ENCODE data around the gene HMGXB3.
"Not testable (repeated sequence)": the region's sequence is repeated elsewhere in the genome, so short reads cannot be mapped to it uniquely, and the experiment has no call there.

DNA sequence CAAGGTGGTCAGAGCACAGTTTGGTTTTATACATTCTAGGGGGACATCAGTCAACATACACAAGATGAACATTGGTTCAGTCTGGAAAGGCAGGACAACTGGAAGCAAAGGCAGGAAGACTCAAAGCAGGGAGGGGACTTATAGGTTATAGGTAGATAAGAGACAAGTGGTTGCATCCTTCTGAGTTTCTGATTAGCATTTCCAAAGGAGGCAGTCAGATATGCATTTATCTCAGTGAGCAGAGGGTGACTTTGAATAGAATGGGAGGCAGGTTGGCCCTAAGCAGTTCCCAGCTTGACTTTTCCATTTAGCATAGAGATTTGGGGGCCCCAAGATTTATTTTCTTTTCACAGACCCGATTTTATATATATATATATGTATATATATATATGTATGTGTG lies 27.5 kb downstream of the HMGXB3 start:
- TF ChIP-seq, protein P1, sequence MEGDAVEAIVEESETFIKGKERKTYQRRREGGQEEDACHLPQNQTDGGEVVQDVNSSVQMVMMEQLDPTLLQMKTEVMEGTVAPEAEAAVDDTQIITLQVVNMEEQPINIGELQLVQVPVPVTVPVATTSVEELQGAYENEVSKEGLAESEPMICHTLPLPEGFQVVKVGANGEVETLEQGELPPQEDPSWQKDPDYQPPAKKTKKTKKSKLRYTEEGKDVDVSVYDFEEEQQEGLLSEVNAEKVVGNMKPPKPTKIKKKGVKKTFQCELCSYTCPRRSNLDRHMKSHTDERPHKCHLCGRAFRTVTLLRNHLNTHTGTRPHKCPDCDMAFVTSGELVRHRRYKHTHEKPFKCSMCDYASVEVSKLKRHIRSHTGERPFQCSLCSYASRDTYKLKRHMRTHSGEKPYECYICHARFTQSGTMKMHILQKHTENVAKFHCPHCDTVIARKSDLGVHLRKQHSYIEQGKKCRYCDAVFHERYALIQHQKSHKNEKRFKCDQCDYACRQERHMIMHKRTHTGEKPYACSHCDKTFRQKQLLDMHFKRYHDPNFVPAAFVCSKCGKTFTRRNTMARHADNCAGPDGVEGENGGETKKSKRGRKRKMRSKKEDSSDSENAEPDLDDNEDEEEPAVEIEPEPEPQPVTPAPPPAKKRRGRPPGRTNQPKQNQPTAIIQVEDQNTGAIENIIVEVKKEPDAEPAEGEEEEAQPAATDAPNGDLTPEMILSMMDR (IDR thresholded peaks at IDR 0.05; ENCODE audit: low read depth, low read length) = not testable (repeated sequence)
- not testable (repeated sequence) for TF ChIP-seq EZH2phosphoT487 (IDR thresholded peaks at IDR 0.05; ENCODE audit: low read depth)
